RPMI7951 (cell line): Measurements from ENCODE around the gene GMDS. TPM values are rescaled to one million over a fixed set of nuclear protein-coding genes. Genes with fewer than 3 reads are reported as not detected.

Experiments used
- DNase-seq: peaks from one replicate; pipeline ENCODE4 v3.0.0-alpha.2; 2012; ENCODE audit warnings: low read depth
- total RNA-seq: library from RNA; depleted of rRNA; stranded (reverse); fragments of >200 nt; shearing (Covaris generic); gene quantifications from 2 replicates; pipeline ENCODE4 v1.2.3, GENCODE V29; 2014

GMDS gene
- total RNA-seq, 1 experiment from 2014 or later: 7.4 TPM

DNA sequence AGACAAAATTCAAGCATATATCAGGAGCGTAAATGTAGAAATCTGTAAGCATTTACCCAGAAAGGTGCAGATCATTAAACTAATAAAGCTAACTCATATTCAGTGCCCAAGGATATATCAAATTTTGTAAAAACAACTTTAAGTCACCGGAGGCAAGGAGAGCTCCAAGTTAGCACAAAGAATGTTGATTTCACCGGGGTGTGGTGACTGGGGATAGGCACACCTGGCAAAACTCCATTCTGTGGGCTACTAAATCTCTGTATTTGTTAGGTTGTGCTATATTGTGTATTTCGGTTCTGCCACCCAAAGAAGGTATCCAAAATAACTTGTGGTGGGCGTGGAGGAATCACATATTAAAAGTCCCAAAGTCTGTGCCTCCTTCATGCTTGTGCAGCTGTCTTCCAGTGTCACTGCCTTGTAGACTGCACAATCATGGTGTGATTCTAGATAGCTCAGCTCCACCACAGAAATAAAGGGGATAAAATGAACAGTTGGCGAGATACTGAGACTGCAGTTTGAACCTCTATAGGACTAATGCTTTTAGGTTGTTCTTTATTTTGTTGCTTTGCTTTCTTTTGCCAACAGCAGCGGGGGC, 111.6 kb downstream of the GMDS start:
- DNase-seq: no peak

DNA sequence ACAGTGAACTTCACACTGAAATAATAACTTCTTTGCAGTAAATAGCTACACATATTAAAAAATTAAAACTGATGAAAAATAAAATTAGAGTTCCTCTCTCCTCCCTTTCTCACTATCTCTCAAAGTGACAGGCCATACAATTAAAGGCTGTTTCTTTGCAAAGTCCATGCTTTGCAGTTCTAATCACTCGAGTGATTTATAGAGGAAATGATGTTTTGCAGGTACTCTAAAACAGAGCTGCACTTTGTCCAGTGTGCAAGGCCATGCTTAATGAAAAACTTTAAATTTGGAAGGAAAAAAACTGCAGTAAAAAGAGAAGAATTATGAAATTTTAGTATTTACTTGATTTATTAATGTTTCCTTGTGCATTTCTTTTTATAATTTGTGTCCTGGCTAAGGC, 112.5 kb downstream of the GMDS start:
- DNase-seq: no peak

DNA sequence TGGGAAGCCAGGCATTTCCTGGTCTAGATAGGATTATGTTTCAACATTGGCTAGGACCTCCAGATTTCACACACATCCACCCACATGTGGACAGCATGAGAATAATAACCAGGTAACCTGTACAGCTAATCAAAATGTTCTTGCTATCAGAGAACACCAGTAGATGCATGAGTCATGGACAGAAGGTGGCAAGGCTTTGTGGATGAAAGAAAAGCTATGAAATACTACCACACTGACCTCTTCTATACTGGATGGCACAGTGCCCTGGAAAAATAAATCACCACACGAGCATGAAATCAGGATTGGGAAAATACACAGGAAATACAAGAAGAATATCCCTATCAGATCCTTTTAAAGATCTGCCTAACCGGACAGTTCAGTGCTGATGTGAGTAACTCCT, 113.0 kb downstream of the GMDS start:
- peak; percentile 35 for DNase-seq

DNA sequence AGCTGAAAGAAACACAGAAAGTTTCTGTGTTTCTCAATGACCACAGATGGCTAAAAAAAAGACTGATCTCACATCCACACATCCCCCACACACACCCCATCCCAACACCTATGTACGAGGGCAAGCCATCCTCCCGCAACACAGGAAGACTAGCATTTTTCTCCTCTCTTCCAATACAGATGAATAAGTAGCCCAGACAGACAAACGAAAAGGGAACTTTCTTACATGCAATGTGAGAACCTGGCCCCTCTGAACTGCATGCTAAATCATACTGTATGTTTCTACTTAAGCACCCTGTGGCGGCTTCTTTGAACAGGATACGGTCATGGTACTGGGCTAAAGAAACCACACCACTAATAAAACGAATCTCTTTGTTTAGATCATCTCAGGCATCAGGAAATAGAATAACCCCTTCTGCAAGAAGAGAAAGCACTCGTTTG, 116.2 kb downstream of the GMDS start:
- no peak for DNase-seq

DNA sequence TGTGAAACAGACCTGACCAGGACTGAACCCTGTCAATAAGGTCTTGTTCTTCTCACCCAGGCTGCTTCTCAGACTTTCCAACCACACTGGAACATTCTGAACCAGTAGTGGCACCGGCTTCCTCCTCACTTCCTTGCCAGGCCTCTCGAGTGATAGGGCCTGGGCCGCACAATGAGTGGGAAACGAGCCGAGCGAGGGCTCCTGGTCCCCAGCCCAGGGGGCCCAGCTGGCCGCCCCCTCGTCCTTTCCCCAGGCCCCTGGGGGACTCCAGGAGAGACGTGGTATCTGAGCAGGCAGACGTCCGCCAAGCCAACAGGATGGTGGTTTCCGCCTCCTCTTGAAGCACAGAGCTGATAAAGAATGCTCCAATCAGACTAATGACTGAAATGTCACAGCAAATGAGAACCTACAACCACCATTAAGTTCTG, 117.9 kb downstream of the GMDS start:
- DNase-seq: no peak

DNA sequence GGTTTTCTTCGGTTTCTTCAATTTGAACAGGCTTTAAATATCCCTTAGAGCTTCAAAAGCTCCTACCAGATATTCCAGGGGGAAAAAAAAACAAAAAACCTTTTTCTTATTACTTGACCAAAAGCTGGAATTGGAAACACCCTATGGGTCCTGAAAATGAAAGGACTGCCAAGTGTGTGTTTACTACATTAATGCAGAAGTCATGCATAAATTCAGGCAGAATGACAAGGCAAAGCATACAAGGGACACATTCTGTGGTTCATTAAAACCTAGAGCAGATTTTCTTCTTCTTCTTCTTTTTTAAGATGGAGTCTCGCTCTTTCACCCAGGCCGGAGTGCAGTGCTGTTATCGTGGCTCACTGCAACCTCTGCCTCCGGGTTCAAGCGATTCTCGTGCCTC, 119.1 kb downstream of the GMDS start:
- no peak for DNase-seq

DNA sequence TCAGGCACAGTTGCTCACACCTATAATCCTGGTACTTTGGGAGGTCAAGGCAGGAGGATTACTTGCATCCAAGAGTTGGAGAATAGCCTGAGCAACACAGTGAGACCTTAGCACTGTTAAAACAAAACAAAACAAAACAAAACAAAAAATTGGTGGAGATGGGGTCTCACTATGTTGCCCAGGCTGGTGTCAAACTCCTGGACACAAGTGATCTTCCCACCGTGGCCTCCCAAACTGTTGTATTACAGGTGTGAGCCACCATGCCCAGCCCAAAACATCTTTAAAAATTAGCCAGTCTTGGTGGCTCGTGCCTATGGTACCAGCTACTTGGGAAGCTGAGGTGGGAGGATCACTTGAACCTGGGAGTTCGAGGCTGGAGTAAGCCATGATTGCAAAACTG, 120.2 kb downstream of the GMDS start:
- no peak for DNase-seq

DNA sequence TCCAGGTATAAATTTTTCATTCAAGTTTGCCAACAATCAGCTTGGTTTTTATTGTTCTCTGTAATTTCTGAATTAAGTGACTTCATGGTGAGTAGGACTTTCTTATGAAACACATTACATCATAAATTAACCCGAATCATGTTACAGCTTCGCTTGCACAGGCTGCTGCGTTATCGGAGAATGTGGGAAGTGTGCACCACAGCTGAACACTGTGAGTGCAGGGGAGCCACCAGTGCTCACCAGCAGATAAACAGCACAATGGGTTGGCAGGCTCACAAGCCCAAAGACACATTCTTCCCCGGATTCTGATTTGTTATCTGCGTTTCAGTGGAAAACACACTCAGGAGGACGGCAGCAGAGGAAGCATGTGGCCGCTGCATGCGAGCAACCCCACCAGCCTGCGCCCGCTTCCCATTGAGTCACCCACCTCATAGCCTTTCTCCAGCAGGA, 121.1 kb downstream of the GMDS start:
- no peak for DNase-seq

DNA sequence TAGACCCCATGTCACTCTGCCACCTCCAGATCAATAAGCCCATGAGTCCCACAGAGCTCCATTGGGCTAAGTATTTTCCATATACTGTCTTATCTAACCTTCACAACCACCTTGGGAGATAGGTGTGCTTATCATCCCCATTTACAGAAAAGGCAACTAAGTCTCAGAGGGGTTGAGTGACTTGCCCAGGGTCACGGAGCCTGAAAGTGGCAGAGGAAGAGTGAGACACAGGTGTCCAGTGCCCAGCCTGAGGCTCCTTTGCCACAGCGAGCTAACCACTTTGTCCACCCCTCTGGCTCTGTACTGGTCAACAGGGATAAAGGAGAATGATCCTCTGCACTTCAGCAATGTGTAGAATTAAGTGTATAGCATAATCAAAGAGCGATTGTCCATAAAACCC, 124.5 kb downstream of the GMDS start:
- no peak for DNase-seq

DNA sequence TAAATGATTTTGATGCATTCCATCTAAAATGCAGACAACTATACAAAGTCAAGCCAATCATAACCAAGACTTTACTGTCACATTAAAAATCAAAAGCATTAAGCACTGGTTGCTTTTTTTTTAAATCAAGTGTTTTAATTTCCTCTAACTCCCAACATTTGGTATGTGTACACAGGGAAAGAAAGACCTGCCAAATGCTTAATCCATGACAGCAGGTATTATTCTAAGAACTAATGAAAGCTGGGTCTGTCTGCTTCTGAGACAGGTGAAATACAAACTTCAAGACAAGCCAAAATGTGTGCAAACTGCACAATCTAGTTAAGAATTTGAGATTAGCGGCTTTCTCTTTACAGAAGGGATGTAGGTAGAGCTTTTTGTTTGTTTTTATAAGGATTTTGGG, 126.1 kb downstream of the GMDS start:
- DNase-seq: no peak

DNA sequence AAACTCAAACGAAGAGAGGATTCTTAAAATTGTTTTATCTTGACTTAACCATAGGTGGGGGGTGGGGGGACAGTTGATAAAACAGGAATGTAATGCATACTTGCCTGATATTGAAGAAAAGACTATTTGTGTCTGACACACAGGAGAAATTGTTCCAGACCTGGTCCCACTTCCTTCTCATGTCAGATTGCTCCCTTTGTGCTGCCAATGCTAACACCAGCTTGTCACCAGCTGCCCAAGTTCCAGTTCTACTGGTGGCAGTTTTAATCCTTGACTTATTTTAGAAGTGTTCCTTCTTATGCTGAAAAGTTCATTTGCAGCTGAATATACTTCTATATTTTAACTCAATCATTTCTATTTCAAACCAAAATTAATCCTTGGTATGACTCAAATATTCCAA, 127.3 kb downstream of the GMDS start:
- no peak for DNase-seq

DNA sequence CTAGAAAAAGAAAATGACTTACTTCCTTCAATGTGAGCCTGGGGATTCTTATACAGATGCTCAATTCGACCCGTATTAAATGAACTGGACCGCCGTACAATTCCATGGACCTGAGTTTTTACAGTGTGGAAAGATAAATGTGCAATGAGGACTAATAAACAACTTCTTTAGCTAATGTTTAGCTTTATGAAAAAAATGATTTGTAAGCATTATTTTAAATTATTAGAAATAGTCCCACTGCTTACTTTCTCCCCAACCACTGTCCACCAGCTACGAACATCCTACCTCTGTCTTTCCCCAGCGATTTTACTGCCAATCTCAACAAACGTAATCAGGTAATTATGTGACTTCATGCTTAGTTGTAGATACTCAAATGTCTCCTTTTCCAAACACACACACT, 128.0 kb downstream of the GMDS start:
- DNase-seq: no peak

DNA sequence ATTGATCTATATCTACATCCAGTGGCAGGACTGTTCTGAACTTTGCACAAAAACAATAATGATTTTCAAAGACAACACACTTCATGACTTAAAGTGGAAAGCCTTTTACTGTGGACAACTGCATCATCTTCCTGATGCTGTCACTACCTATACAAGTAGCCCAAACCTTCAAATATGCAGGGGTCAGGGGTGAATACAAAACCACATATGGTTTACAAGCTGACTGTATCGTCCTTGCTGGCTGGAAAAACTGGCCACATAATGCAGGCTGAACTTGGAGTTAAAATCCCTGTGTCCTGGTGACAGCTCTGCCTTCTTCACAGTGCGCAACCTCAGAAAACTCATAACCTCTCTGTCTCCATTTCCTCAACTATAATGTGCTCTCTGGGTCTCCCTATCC, 128.9 kb downstream of the GMDS start:
- no peak for DNase-seq

DNA sequence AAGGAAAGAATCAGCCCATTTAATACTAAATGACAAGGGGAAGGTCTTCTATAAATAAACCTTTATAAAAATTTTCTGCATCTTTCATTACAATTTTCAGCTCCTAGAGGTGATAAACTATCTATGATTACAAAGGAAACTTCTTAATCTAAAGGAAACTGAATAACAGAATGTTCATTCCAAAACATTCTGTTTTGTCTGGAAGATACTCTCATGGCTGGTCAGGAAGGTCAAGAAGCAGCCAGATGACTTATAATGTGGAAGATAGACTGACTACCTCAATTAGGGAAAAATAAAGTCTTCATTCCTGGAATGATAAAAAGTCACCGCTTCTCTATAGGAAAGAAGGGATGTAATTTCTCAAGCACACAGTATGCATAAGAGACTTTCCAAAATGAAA, 131.3 kb downstream of the GMDS start:
- no peak for DNase-seq

DNA sequence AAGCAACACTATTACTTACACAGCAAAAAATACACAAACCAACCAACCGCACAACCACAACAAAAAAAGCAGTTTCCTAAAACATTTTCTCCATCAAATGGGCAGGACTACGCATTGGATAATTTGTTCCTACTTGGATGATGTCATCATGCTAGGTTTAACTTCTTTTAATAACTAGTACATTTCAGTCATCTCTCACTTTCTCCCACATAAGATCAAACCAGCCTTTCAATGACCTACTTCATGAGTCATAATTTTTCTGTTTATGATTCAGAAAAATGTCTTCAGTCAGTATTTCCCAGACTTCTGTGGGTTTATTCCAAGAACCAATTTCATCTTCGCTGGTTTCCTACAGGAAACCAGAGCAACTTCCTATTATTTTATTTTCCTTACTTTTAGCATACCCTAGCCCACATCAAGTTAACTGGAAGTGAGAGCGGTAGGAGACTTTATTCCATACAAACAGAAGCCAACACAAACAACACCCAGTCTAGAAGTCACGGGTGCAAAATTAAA, 134.2 kb downstream of the GMDS start:
- peak; percentile 47 for DNase-seq

DNA sequence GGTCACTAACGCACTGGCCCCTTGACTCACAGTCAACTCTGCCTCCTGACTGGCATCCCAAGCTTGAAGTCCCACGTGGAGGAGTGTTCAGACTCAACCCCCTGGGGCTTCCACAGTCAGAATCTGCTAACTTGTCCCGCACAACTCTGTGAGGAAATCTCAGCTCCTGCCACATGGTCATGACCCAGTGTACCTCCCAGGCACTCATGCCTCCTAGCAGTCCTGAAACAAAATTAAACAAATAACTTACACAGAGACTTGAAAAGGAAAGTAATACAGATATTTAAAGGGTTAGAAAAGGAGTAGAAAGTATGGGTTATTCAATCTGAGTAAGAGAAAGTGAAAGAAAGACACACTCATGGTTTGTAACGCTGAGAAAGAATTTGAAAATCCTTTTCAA, 134.9 kb downstream of the GMDS start:
- DNase-seq: peak; percentile 71

DNA sequence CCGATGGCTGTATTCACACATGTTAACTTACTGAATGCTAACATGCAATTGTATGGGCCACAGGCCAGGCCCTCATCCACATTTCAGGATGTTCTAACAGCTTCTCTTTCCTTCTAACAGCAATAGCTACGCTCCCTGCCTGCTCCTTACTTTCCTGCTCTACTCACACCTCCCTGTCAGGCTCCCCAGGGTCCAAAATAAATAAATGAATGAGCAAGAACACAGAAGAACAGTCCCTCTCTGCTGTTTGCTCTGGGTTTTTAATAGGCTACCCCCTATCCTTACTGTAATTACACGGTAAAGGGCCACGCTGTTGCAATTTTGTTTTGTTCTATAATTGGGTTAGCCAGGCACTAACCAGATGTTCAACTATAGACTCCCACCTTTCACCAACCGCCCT, 135.6 kb downstream of the GMDS start:
- DNase-seq: no peak

DNA sequence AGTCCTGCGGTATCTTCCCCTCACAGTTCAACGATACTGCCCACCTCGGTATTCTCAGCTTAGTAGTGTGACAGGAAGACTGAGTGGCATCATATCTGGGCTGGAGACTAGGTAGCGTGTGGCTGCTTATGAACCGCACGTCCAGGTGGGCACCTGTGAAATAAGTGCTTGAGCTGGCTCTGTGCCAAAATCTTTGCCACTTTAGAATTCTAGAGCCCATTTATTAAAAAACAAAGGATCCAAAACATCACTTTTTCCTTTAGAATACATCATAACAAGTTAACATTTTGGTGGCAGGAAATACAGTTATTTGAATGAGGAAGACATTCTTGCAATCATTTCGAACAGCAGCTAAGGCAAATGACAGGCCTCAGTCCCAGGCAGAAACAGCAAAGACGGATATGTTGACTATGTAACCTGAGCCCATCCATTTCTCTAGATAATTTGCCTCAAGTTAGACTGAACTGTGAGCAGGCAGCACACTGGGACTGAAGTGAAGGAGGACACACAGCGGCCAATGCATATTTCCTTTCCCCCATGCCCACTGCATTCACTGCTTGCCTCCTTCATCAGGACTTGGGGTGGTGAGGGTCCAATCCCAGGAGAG, 136.6 kb downstream of the GMDS start:
- DNase-seq: no peak

DNA sequence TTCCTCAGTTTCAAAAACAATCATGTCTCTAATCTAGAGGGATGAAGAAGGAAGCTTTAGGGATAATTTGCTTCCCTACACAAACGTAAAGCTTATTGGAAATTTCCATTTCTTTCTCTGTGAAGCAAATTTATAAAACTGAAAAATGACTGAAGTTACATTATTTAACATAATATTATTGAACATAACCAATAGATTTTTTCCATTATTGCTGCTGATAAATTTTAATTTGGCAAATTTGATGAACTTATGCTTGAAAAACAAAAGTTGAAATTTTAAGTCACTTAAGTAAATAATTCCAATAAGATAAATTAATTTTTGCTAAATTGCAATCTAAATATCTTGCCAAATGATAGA, 140.9 kb downstream of the GMDS start:
- DNase-seq: no peak

DNA sequence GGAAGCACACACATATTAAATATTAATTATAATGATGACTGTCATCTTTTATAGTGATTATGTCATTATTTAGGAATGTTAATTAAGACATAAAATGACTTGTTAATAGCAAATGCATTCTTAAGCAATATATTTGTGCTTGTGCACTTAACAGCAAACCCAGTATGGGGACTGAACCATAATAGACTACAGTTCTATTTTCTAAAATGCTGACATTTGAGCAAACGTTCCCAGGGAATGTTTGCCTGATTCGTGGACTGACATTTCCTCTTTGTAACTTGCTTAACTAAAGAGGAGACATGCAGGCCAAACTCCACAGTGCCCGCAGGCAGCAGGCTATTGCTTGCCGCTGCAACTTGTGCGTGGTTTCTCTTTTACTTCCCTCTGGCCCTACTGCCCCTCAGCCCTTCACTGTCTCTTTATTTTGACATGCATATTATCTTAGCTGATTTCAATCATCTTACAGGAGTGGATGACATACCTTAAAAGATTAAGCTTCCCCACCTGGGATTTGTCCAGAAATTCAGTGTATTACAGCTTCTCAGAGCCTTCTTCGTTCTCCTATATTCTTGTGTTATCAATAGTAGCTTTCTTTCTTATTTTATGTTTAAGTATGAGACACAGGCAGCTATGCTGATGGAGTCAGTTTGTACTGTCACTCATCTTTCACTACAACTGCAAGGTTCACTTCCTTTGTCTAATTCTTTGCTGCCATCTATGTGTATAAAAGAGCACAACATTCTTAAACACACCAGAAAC, 141.5 kb downstream of the GMDS start:
- peak; percentile 59 for DNase-seq

DNA sequence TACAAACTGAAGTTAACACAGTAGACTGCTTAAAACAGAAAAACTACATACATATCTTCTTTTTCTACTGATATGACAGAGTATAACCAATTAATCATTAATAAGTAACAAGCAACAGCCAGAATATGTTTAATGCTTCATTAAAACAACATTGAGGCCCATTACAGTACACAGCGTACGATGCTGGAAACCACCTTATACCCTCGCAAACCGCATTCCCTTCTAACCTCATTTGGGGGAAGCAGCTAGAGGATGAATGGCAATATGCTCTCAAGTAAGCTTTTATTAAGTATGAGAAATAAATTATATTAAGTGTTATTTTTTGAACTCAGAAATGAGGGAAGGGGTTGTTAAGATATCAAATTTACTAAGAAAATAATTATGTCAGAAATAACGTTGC, 142.4 kb downstream of the GMDS start:
- DNase-seq: no peak

DNA sequence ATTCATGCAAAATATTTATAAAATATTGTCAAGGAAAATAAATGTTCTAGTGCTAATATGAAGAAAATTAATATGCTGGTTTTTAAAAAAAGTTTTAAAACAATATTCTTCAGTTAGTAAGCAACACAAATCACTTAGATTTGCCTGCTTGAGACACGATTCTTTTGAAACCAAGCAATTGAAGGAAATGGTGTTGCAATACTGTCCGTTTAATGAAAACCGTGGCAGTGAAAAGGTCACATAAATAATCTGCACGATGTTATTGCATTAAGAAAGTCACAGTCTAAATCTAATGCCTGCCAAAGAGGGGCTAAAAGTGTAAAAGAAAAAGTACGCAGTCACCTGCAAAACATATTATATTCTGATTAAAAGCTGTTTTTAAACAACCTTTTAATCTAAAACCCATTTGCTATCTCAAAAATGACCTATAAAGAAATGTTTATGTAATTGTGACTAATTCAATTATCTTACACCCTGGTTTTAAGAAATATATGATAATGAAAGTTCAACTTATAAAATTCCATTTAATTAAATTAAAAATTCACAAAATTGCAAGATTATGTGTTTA, 143.0 kb downstream of the GMDS start:
- DNase-seq: no peak

DNA sequence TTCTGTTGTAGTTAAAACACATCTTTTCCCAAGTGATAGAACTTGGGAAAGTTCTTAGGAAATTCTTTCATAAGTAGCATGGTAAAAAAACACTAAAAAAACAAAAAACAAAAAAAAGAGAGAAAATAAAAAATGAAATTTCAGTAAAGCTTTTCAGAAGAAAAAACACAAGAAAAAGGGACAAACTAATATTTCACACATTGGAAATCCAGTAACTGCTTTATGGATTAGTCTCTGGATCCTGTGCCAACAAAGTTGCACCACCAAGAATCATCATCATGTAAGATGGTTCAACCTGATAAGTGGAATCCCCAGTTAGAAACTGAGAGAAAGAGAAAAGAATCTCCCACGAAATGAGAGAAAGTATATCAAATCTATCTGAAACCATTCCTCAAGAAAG, 144.2 kb downstream of the GMDS start:
- DNase-seq: no peak
